Neural cell (in vitro differentiated cells): ENCODE data around the gene CDK9. TPM values are rescaled to one million over a fixed set of nuclear protein-coding genes. Genes with fewer than 3 reads are reported as not detected.

Source experiments
- H2AFZ ChIP-seq: fragments of 200-600, 300-800 bp; sonication (generic), shearing (Covaris generic); 2 replicates; pipeline ENCODE4 v1.6.0; 2014; ENCODE audit warnings: low read depth, mild to moderate bottlenecking, antibody characterized with exemption, low read length, moderate library complexity
- H3F3A ChIP-seq: fragments of 200-600 bp; shearing (Covaris generic); 2 replicates; pipeline ENCODE4 v1.6.1; 2016; ENCODE audit warnings: mild to moderate bottlenecking, moderate library complexity, mixed read lengths, antibody characterized with exemption, low read length; ENCODE audit not compliant: insufficient read depth, poor library complexity, severe bottlenecking
- H3K27ac ChIP-seq: fragments of 200-600, 300-800 bp; sonication (generic), shearing (Covaris generic); 2 replicates; pipeline ENCODE4 v1.5.1; 2014; ENCODE audit warnings: mild to moderate bottlenecking, low read length, moderate library complexity
- H3K27me3 ChIP-seq: fragments of 300-800, 200-600 bp; sonication (generic), shearing (Covaris generic); 2 replicates; pipeline ENCODE4 v1.6.0; 2014; ENCODE audit warnings: mild to moderate bottlenecking, low read depth, low read length, moderate library complexity; ENCODE audit not compliant: insufficient read depth
- H3K36me3 ChIP-seq: fragments of 300-800, 200-600 bp; sonication (generic), shearing (Covaris generic); 2 replicates; pipeline ENCODE4 v1.5.1; 2014; ENCODE audit warnings: mild to moderate bottlenecking, antibody characterized with exemption, low read length, moderate library complexity; ENCODE audit not compliant: insufficient read depth
- H3K4me2 ChIP-seq: fragments of 300-800, 200-600 bp; sonication (generic), shearing (Covaris generic); 2 replicates; pipeline ENCODE4 v1.6.0; 2014; ENCODE audit warnings: mild to moderate bottlenecking, low read length
- H3K4me3 ChIP-seq: fragments of 300-800, 200-600 bp; sonication (generic), shearing (Covaris generic); 2 replicates; pipeline ENCODE4 v1.5.1; 2014; ENCODE audit warnings: mild to moderate bottlenecking, low read length, moderate library complexity
- H3K79me2 ChIP-seq: fragments of 200-600 bp; shearing (Covaris generic); replicated peaks from 2 replicates; pipeline ENCODE4 v1.6.0; 2014; ENCODE audit warnings: mild to moderate bottlenecking, low read length, moderate library complexity; ENCODE audit not compliant: insufficient read depth
- H3K9ac ChIP-seq: fragments of 300-800, 200-600 bp; sonication (generic), shearing (Covaris generic); 2 replicates; pipeline ENCODE4 v1.6.1; 2016; ENCODE audit warnings: mild to moderate bottlenecking, low read length, mixed read lengths
- H3K9me2 ChIP-seq: fragments of 200-600 bp; shearing (Covaris generic); 2 replicates; pipeline ENCODE4 v1.6.1; 2016; ENCODE audit warnings: mild to moderate bottlenecking, low read length, mixed read lengths; ENCODE audit not compliant: insufficient read depth
- H3K9me3 ChIP-seq: fragments of 200-600, 300-800 bp; sonication (generic), shearing (Covaris generic); 2 replicates; pipeline ENCODE4 v1.6.1; 2016; ENCODE audit warnings: mild to moderate bottlenecking, mixed run types, low read length, moderate library complexity, mixed read lengths
- H4K20me1 ChIP-seq: fragments of 200-600 bp; shearing (Covaris generic); 2 replicates; pipeline ENCODE4 v1.6.1; 2016; ENCODE audit warnings: mild to moderate bottlenecking, mixed run types; ENCODE audit not compliant: insufficient read depth
- CTCF ChIP-seq: fragments of 450-650 bp; IDR thresholded peaks from 2 replicates; pipeline ENCODE4 v1.5.1; 2014; ENCODE audit warnings: antibody characterized with exemption, mild to moderate bottlenecking, moderate library complexity; ENCODE audit not compliant: poor library complexity, severe bottlenecking
- EP300 ChIP-seq: fragments of 450-650 bp; conservative IDR thresholded peaks from 2 replicates; pipeline ENCODE4 v1.6.1; 2014; ENCODE audit warnings: antibody characterized with exemption, mild to moderate bottlenecking, moderate library complexity; ENCODE audit not compliant: poor library complexity, severe bottlenecking
- EZH2 ChIP-seq: fragments of 200-600, 300-800 bp; shearing (Covaris generic), sonication (generic); IDR thresholded peaks from 2 replicates; pipeline ENCODE4 v1.6.1; 2014; ENCODE audit warnings: antibody characterized with exemption, low read length, borderline replicate concordance, mild to moderate bottlenecking; ENCODE audit not compliant: insufficient read depth, poor library complexity, severe bottlenecking
- MXI1 ChIP-seq: fragments of 450-650 bp; conservative IDR thresholded peaks from 2 replicates; pipeline ENCODE4 v1.6.1; 2014; ENCODE audit warnings: antibody characterized with exemption, mild to moderate bottlenecking; ENCODE audit not compliant: poor library complexity, severe bottlenecking
- POLR2AphosphoS5 ChIP-seq: IDR thresholded peaks from 2 replicates; pipeline ENCODE4 v1.6.1; 2012
- RAD21 ChIP-seq: fragments of 450-650 bp; conservative IDR thresholded peaks from 2 replicates; pipeline ENCODE4 v1.6.1; 2014; ENCODE audit warnings: antibody characterized with exemption, mild to moderate bottlenecking, moderate library complexity
- REST ChIP-seq: IDR thresholded peaks from 2 replicates; pipeline ENCODE4 v1.6.1; 2012; ENCODE audit warnings: borderline replicate concordance
- SMC3 ChIP-seq: fragments of 450-650 bp; conservative IDR thresholded peaks from 2 replicates; pipeline ENCODE4 v1.6.1; 2014; ENCODE audit warnings: antibody characterized with exemption, mild to moderate bottlenecking, moderate library complexity; ENCODE audit not compliant: poor library complexity
- TAF1 ChIP-seq: IDR thresholded peaks from 2 replicates; pipeline ENCODE4 v1.6.1; 2012; ENCODE audit warnings: low read depth
- polyA plus RNA-seq: library from polyadenylated mRNA; depleted of rRNA; stranded (reverse); fragments of >200 nt; gene quantifications from 2 replicates; pipeline ENCODE4 v1.2.3, GENCODE V29; 2014

Gene CDK9
- polyA plus RNA-seq, 1 donor from 2014 or later, result 195 TPM

- Histone ChIP-seq H3K9me3 (no peaks in the 10 kb centered on the region), H3K9me2 (no peaks in the 10 kb centered on the region), H3K27ac (no peak overlapping the region), H3K4me2 (no peak overlapping the region), H3K9ac (no peak overlapping the region), H3K27me3 (peaks cover 14% of the 10 kb centered on the region), H3K36me3 (no peaks in the 10 kb centered on the region), H3F3A (no peaks in the 10 kb centered on the region), H2AFZ (no peak overlapping the region), H3K4me3 (no peak overlapping the region), H4K20me1 (no peaks in the 10 kb centered on the region), H3K79me2 (no peaks in the 10 kb centered on the region)
- no peak for TF ChIP-seq EP300
- no peak for TF ChIP-seq TAF1
- no peak for TF ChIP-seq CTCF
- no peak for TF ChIP-seq SMC3
- TF ChIP-seq MXI1, result no peak
- no peak for TF ChIP-seq REST
- TF ChIP-seq RAD21, result no peak
- TF ChIP-seq EZH2, result no peak
- no peak for TF ChIP-seq POLR2AphosphoS5
Measured at GRCh38 chr9:127826253-127826913, 40.5 kb downstream of the CDK9 start.

GRCh38 chr9:127828262-127829031 is 42.6 kb downstream of the CDK9 start:
- no peak overlapping the region for H2AFZ ChIP-seq
- no peak overlapping the region for H3K4me2 ChIP-seq
- no peaks in the 10 kb centered on the region for H3K79me2 ChIP-seq

More at GRCh38 chr9:127828262-127829031, 42.6 kb downstream of the CDK9 start:
- H3K27ac ChIP-seq, result no peak overlapping the region
- H3K36me3 ChIP-seq, result no peaks in the 10 kb centered on the region
- no peaks in the 10 kb centered on the region for H4K20me1 ChIP-seq
- no peak overlapping the region for H3K4me3 ChIP-seq
- no peak for TF ChIP-seq EP300
- TF ChIP-seq CTCF, result no peak
- no peak for TF ChIP-seq SMC3
- TF ChIP-seq RAD21, result no peak
- no peak for TF ChIP-seq TAF1
- H3F3A ChIP-seq, result no peaks in the 10 kb centered on the region
- H3K9ac ChIP-seq, result no peak overlapping the region
- H3K9me2 ChIP-seq, result no peaks in the 10 kb centered on the region
- H3K27me3 ChIP-seq, result peaks cover 14% of the 10 kb centered on the region
- no peaks in the 10 kb centered on the region for H3K9me3 ChIP-seq
